SU-DHL-6 (cell line): Measurements from ENCODE around the gene FKBP1A.

Experiments
- EZH2phosphoT487 ChIP-seq: fragments of 200-600 bp; sonication (generic), shearing (Covaris generic); conservative IDR thresholded peaks from 2 replicates; pipeline ENCODE4 v1.6.1; 2018; ENCODE audit warnings: mild to moderate bottlenecking, antibody characterized with exemption, low read length, moderate library complexity, mixed read lengths
- TF ChIP-seq, protein P1 (sequence below): fragments of 200-600 bp; sonication (generic); IDR thresholded peaks from one replicate; pipeline ENCODE4 v1.5.1; 2017; ENCODE audit warnings: antibody characterized with exemption, mild to moderate bottlenecking, low read length, moderate library complexity; ENCODE audit not compliant: insufficient read depth, poor library complexity, severe bottlenecking

DNA sequence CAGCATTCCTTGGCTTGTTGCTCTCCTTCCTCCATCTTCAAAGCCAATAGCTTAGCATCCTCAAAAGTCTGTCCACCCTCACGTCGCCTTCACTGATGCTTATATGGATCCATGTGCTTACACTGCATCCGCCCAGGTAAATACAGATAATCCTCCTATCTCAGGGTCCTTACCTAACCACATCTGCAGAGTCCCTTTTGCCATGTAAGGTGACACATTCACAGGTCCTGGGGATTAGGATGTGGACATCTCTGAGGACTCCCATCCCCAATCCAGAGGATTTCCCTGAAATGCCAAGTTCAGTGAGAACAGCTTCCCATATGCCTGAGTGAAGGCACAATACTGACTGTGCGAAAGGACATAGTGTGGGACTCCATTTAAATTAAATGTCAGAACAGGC, 25.4 kb downstream of the FKBP1A start:
- TF ChIP-seq, protein P1, sequence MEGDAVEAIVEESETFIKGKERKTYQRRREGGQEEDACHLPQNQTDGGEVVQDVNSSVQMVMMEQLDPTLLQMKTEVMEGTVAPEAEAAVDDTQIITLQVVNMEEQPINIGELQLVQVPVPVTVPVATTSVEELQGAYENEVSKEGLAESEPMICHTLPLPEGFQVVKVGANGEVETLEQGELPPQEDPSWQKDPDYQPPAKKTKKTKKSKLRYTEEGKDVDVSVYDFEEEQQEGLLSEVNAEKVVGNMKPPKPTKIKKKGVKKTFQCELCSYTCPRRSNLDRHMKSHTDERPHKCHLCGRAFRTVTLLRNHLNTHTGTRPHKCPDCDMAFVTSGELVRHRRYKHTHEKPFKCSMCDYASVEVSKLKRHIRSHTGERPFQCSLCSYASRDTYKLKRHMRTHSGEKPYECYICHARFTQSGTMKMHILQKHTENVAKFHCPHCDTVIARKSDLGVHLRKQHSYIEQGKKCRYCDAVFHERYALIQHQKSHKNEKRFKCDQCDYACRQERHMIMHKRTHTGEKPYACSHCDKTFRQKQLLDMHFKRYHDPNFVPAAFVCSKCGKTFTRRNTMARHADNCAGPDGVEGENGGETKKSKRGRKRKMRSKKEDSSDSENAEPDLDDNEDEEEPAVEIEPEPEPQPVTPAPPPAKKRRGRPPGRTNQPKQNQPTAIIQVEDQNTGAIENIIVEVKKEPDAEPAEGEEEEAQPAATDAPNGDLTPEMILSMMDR: no peak
- no peak for TF ChIP-seq EZH2phosphoT487
